HuH-7.5 (cell line): ENCODE measurements around the gene ATG5.
A peak's percentile ranks its signal among the peaks of the same experiment; 100 is the strongest.

Source experiments
- DNase-seq: peaks from one replicate; pipeline ENCODE4 v3.0.0; 2011; ENCODE audit warnings: low spot score

The ATG5 gene

DNA sequence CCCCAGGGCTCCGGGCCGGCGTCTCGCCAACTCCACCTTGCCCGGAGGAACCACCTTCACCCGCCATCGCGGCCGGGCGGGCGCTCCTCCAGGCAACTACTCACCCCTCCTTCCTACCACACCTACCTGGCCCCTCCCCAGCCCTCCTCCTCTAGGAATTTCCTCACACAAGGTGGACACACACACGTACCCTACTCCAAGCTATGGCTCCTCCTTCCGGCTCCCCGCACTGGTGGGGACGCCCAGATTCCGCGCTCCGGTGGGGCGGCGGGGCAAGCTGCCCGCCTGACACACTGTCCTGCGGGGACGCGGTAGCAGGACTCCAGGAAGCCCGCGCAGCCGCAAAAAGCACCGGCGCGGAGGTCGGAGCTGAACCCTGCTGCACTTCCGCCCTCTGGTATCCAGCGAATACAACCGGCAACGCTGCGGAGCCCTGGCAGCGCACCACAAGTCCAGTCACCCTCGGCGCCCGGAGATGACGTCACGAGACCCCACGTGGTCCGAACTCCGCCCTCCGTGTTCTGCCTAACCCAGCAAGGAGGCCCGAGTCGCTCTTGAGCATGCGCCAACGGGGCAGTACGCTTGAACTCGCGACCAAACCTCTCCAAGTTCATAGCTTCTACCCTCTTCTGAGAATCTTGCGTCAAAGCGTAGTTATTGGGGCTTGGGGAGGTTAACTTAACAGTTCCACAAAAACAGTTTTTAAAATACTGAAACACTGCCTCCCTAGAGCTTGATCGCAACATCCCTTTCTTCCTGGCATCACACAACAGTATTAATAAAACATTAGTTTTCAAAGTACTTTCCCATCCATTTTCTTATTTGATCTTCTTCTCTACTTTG, at the start of gene ATG5:
TSS of gene ATG5 (minus strand) at position 425 of the 843 bp plus-strand sequence. CDS start 9,552 bp downstream, outside the sequence.
- peak; percentile 84 for DNase-seq

DNA sequence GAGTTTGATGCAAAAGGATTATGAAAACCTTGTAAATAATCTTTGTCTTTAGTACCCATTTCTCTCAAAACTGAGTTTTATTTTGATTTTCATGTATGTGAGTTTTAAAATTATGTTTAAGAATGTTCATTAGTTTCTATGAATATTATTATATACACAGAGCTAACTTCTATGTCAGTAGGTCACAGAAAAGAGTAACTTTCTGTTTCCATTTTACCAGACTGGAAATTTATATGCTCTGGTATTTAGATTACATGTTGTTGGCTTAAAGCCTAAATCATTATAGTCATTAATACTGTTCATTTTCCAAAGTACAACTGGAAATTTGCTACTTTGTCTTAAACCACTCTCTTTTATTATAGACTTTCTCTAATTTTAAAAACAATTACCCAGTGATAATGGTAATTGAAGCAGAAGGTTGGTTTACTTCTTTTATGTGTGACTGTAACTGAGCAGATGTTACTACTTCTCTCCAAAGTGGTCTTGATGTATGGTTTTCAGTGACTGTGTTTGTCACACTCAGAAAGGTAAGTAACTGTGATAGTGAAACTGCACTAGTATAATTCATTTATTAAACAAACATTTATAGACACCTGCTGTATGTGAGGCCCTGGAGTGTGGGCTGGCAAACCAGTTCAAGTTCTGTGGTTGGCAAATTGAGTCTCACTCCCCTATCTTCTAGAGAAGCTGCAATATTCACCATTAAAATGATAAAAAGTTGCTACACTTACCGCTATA, 48.1 kb upstream of the ATG5 start:
- DNase-seq: no peak

DNA sequence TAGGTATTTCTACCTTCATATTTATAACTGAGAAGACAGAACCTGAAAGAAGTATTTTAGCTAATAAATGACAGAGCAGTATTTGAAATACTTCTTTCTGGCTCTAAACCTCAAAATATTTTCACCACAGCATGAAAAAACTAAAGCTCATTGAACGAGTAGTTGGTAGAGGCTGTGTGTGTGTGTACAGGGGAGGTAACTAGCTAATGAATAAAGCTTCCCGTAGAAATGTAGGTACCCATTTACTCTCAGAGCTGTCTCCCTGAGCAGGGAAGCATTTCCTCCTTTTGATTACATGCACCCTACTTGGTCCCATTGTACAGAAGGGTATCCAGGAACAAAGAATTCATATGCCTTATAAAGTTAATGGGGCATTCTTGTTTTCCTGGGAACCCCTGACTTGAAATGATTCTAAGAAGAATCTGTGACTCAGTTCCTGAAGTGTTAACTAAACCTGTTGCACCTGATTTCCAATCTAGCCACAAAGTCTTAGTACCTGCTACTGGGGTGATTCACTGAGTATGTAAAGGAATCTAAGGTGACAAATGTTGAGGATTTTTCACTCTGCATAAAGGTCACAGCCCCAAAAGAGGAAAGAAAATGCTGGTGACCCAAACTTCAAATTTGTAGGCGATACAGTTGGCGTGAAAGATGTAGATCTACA, 47.4 kb upstream of the ATG5 start:
- DNase-seq: no peak

GRCh38 chr6:106370639-106371038, 45.1 kb upstream of the ATG5 start:
- no peak for DNase-seq

DNA sequence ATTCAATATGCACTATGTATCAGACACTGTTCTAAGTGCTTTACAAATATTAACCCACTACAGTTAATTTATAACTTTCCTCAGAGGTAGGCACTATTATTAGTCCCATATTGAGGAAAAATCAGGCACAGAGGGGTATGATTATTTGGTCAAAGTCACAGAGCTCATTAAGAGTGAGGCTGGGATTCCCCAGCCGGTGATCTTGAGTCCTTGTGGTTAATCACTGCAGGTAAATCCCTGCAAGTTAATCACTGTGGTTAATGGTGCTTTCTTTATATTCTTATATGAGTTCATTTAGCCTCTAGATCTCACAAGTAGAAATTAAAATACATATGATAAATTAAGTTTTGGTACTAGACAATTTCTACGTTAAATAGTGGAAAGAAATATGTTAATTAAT, 44.2 kb upstream of the ATG5 start:
- no peak for DNase-seq

DNA sequence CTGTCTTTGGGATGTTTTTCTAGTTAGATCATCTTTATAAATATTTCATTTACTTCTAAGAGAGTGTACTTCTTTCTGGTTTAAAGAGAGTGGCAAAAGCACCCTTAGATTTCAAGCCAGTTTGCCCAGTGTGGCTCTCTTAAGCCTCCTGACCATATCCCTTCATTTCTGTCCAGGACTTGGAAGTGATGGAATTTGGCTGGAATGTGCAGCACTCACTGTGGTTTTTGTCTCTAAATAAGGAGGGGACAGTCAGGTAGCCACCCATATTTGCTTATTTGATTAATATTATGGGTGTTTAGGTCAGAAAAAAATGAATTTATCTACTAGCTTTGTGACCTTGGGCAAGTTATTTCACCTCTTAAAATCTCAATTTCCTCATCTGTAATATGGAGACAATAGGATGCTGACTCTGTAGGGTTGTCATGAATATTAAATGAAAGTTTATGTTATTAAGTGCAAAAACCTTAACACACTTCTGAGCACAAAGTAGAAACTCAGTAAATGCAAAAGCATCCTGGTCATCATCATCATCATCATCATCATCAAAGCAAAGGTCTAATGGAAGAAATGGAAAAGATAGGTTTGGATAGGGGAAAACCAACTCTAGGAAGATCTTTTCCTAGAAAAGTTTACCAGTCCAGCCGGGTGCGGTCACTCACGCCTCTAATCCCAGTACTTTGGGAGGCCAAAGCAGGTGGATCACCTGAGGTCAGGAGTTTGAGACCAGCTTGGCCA, 38.0 kb upstream of the ATG5 start:
- DNase-seq: no peak

DNA sequence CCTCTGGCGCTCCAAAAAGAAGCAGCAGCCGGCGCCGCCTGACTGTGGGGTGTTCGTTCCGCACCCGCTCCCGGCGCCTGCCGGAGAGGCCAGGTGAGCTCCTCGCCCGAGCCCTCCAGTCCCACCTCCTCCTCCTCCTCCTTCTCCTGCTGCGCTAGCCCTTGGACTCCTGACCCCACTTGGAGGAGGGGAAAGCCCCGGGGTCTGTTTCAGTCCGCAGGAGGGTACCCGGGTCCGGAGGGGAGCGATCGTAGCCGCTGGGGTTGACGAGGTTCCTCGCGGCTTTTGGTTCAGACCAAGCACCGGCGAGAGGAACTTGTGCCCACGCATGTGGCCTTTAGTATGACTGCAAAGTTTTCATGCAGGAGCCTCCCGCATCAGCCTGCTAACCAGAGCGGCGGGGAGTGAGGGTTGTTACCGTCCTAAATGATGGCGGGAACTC, 35.5 kb upstream of the ATG5 start:
- no peak for DNase-seq

DNA sequence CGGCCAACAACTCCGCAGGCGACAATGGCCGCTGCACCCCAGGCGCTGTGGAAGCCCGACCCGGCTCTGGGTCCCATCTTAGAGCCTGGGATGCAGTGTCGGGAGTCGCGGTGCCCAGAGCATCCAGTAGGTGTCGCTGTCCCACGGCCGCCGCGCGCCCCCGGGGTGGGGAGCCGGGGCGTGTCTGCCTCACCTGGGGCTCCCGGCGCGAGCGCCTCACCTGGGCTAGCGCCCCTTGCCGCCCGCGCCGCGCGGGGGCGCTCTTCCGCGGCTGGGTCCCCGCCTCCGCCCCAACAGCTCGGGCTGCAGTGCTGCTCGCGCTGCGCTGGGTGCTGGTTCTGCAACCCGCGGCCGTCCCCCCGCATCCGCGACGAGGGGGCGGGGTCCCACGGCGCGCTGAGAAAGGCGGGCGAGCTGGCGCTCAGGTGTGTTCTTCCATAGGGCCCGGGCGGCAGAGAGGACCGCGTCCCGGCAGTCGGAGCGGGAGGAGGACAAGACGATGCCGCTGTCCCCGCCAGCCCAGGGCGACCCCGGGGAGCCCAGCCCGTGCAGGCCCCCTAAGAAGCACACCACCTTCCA, 34.9 kb upstream of the ATG5 start, which contains the start of gene CRYBG1:
TSS of gene CRYBG1 (plus strand) at position 308 of the 579 bp plus-strand sequence. CDS start at position 500, 192 bp downstream.
- DNase-seq: peak; percentile 81

- no peak for DNase-seq
These were observed 34.4 kb upstream of the ATG5 start for GRCh38 chr6:106359959-106360409.

DNA sequence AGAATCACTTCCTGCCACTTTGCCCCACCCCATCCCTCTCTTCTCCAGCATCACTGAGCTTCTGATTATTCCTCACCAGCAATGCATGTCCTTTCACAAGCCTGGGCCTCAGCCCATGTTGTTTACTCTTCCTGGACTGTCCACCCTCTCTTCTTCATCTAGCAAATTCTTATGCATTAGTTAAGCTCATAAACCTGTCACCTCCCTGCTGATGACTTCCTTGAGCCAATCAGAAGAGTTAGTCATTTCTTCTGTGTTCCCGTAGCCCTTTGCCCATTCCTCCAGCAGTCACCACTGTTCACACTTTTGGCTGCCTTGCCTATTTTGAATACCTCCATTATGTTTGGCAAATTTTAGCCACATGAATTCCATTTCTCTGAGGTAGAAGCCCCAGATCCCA, 30.8 kb upstream of the ATG5 start:
- no peak for DNase-seq

GRCh38 chr6:106347219-106347618, 21.7 kb upstream of the ATG5 start:
- DNase-seq: no peak

- DNase-seq: peak; percentile 55
These were observed 13.9 kb upstream of the ATG5 start for GRCh38 chr6:106339334-106340029.

DNA sequence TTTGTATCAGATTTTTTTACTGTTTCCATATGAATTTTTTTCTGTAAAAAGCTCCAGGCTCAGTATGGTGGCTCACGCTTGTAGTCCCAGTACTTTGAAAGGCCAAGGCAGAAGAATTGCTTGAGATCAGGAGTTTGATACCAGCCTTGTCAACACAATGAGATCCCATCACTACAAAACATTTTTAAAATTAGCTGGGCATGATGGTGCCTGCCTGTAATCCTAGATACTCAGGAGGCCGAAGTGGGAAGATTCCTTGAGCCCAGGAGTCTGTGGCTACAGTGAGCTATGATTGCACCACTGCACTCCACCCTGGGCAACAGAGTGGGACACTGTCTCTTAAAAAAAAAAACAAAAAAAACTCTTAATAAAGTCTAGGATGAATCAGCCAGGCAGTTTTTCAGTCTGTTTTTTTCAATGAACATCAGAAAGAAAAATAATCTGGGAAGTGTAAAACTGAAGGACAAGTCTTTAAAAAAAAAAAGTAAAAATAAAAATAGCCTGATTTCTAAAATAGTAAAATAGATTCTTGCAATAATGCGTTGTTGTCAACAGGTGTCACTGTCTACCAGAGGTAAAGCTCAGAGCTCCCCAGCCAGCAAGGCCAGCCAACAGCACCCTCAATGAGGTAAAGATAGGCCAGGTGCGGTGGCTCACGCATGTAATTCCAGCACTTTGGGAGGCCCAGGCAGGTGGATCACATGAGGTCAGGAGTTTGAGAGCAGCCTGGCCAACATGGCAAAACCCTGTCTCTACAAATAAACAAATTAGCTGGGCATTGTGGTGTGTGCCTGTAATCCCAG, 9.3 kb upstream of the ATG5 start:
- DNase-seq: no peak

DNA sequence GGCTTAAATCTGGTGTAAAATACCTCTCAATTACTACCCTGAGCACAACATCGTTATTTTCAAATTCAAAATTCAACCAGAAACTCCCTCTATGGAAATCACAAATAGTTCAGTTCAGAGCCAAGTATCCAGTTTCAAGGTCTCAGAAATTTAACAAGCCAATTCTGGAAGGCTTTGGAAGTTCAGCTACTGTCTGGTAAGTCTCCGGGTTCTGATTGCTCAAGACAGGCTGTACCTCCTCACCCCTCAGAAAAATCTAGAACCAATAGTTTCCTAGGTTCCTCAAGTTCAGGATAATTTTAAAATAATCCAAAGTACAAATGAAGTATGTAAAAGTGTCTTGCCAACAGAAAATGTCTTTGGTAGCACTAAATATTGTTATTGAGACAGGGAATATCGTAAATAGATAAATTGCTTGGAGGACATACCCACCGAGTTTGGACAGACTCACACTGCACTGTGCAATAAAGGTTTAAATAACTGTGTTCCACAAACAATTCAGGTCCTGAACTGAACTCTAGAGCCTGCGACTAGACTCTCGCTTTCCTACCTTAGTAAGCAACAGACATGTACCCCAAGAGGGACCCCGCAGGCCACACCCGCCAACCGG, 729 bp downstream of the ATG5 start:
- DNase-seq: no peak

DNA sequence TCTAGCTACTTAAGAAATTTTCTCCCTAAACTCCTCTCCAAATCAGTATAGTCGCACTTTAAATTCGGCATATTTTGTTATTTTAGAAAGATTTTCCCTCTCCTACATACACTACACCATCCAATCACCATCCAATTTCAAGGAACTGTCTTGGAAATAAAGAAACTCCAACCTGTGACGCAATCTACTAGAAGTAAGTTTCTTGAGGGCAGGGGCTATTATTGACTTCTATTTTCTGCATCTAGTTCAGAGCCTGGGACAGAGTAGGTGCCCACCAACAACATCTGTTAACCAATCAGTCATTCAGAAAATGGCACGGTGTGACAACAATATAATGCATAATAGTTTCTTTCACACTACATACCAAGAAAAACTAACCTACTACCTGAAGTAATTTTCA, 3.6 kb downstream of the ATG5 start:
- DNase-seq: no peak

- no peak for DNase-seq
These were observed 6.7 kb downstream of the ATG5 start for GRCh38 chr6:106318851-106319250.

GRCh38 chr6:106318061-106318460, 7.5 kb downstream of the ATG5 start:
- no peak for DNase-seq

- DNase-seq: no peak
These were observed 9.2 kb downstream of the ATG5 start for GRCh38 chr6:106316375-106316766.

DNA sequence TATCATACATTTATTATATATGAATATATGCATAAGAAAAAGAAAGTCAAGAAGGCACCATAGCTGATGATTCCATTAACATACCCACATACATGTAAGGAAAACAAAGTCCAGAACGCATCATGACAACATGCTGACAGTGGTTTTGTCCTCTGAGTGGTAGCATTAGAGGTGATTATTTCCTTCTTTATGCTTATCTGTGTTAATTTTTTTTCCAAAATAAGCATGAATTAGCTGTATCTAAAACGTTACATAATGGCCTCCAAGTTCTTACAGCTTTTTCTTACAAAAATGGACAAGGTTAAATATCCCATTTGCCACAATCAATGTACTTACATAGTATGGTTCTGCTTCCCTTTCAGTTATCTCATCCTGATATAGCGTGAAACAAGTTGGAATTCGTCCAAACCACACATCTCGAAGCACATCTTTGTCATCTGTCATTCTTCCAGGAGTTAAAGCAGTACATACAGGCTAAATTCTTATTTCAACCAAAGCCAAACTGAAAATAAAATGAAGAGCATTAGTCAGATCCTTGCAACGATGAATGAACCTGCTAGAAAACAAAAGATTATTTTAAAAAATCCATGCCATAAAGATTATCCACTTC, 9.7 kb downstream of the ATG5 start:
- DNase-seq: no peak
